HEK293T (cell line): ENCODE measurements around the gene RHOB.

Source experiments
- L3MBTL2 ChIP-seq: fragments of 450-650 bp; conservative IDR thresholded peaks from 2 replicates; pipeline ENCODE4 v1.6.1; 2016; ENCODE audit warnings: mild to moderate bottlenecking
- SP1 ChIP-seq: fragments of 450-650 bp; IDR thresholded peaks from 2 replicates; pipeline ENCODE4 v1.6.1; 2017

DNA sequence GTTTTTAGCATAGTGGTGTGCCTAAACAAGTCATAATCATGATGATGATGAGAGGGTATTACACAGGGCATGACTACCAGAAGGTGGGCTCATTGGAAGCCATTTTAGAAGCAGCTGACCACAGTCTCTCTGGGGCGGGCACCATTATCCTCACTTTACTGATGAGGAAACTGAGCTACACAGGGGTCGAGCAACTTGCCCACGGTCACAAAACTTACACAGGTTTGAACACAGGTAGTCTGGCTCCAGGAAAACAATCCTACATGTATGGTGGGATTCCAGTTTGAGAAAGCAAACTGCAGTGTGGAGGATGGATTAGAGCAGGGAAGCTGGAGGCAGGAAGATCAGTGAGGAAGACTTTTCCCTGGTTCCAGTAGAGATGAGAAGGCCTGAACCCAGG lies 6.2 kb downstream of the RHOB start:
- no peak for TF ChIP-seq L3MBTL2
- TF ChIP-seq SP1: no peak
